Measurements from ENCODE around the gene SH3D19.

DNA sequence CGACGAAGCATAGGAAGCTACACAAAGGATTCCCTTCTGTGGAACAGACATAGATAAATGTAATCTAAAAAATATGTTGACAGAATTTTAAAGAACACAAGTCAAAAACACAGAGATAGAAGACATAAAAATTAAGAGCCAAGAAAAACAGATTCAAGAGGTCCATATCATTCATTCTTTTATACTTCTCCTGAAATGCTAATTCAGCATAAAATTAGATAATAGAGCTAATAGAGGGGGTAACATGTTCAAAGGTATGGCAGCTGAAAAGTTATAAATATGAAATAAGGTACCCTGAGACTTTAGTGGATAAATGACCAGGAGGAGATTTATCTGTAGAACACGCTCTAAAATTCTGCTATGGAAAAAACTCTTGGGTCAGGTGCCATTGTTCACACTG, 85.8 kb downstream of the SH3D19 start:
- TF ChIP-seq, protein P1, sequence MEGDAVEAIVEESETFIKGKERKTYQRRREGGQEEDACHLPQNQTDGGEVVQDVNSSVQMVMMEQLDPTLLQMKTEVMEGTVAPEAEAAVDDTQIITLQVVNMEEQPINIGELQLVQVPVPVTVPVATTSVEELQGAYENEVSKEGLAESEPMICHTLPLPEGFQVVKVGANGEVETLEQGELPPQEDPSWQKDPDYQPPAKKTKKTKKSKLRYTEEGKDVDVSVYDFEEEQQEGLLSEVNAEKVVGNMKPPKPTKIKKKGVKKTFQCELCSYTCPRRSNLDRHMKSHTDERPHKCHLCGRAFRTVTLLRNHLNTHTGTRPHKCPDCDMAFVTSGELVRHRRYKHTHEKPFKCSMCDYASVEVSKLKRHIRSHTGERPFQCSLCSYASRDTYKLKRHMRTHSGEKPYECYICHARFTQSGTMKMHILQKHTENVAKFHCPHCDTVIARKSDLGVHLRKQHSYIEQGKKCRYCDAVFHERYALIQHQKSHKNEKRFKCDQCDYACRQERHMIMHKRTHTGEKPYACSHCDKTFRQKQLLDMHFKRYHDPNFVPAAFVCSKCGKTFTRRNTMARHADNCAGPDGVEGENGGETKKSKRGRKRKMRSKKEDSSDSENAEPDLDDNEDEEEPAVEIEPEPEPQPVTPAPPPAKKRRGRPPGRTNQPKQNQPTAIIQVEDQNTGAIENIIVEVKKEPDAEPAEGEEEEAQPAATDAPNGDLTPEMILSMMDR (IDR thresholded peaks at IDR 0.05): no peak
- no peak for TF ChIP-seq POLR2A (IDR thresholded peaks at IDR 0.05)
